ENCODE measurements around the gene FADS2.

Gene FADS2

GRCh38 chr11:61799665-61800284, 28.3 kb upstream of the FADS2 start:
- Histone ChIP-seq H3K9ac (ENCODE audit: low read length) (no peak overlapping the region), H3K4me1 (ENCODE audit: insufficient read depth, low read length) (peaks cover 9% of the 10 kb centered on the region), H3K4me3 (ENCODE audit: low read depth in 1 of 2, low read length in 2 of 2) (no peak overlapping the region), H3K36me3 (ENCODE audit: insufficient read depth, low read length) (peaks cover 16% of the 10 kb centered on the region), H3K27me3 (ENCODE audit: control insufficient read depth in 1 of 2, insufficient read depth in 2 of 2, low read length in 2 of 2) (no peaks in the 10 kb centered on the region), H3K9me3 (ENCODE audit: low read length) (no peaks in the 10 kb centered on the region), H3K27ac (ENCODE audit: low read depth, low read length) (no peak overlapping the region)

GRCh38 chr11:61800331-61801281, 27.5 kb upstream of the FADS2 start:
- Histone ChIP-seq H3K27me3 (ENCODE audit: control insufficient read depth in 1 of 2, insufficient read depth in 2 of 2, low read length in 2 of 2) (no peaks in the 10 kb centered on the region), H3K4me3 (ENCODE audit: low read depth in 1 of 2, low read length in 2 of 2) (no peak overlapping the region), H3K9me3 (ENCODE audit: low read length) (no peaks in the 10 kb centered on the region), H3K9ac (ENCODE audit: low read length) (no peak overlapping the region), H3K36me3 (ENCODE audit: insufficient read depth, low read length) (peaks cover 18% of the 10 kb centered on the region), H3K27ac (ENCODE audit: low read depth, low read length) (no peak overlapping the region), H3K4me1 (ENCODE audit: insufficient read depth, low read length) (peaks cover 9% of the 10 kb centered on the region)

- H3K4me3 ChIP-seq (ENCODE audit: low read depth in 1 of 2, low read length in 2 of 2) = no peak overlapping the region
- peaks cover 3% of the 10 kb centered on the region for H3K4me1 ChIP-seq (ENCODE audit: insufficient read depth, low read length)
- peaks cover 21% of the 10 kb centered on the region for H3K36me3 ChIP-seq (ENCODE audit: insufficient read depth, low read length)
- H3K9ac ChIP-seq (ENCODE audit: low read length) = no peak overlapping the region
- no peak overlapping the region for H3K27ac ChIP-seq (ENCODE audit: low read depth, low read length)
- H3K9me3 ChIP-seq (ENCODE audit: low read length) = no peaks in the 10 kb centered on the region
- no peaks in the 10 kb centered on the region for H3K27me3 ChIP-seq (ENCODE audit: control insufficient read depth in 1 of 2, insufficient read depth in 2 of 2, low read length in 2 of 2)
Measured at GRCh38 chr11:61802605-61803004, 25.5 kb upstream of the FADS2 start.

DNA sequence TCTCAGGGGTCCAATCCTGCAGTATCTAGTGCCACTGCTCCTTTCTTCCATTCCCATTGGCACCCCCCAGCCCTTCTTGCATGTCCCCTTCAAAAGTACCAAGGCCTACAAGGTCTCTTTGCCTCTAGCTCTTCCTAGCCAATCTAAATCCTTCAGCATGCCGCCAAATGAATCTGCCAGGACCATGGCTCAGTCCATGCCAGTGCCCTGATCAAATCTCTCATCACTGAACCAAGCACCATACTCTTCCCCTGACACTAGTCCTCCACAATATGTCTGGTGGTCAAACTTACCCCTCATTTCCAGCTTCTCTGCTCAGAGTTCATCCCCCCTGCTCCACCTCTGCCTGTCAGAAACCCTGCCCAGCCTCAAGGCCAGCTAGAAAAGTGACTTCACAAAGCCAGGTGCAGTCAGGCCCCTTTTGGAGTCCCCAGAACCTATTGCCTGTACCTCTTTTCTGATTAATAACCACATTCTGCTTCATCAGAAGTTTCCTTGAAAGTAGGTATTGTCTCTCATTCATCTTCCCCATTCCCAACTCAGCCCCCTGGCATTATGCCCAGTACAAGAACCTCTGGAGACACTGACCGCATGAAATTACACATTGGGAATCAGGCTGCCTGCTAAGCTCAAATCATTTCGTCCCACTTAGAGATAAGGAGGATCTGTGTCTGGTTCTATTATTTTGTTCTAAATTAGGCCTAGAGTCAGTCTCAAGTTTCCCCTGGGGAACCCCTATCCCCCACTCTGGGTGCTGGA, 24.0 kb upstream of the FADS2 start:
- Histone ChIP-seq H3K9ac (ENCODE audit: low read length) (no peak overlapping the region), H3K4me1 (ENCODE audit: insufficient read depth, low read length) (no peaks in the 10 kb centered on the region), H3K9me3 (ENCODE audit: low read length) (no peaks in the 10 kb centered on the region), H3K36me3 (ENCODE audit: insufficient read depth, low read length) (peaks cover 21% of the 10 kb centered on the region), H3K4me3 (ENCODE audit: low read depth in 1 of 2, low read length in 2 of 2) (no peak overlapping the region), H3K27me3 (ENCODE audit: control insufficient read depth in 1 of 2, insufficient read depth in 2 of 2, low read length in 2 of 2) (no peaks in the 10 kb centered on the region), H3K27ac (ENCODE audit: low read depth, low read length) (no peak overlapping the region)

DNA sequence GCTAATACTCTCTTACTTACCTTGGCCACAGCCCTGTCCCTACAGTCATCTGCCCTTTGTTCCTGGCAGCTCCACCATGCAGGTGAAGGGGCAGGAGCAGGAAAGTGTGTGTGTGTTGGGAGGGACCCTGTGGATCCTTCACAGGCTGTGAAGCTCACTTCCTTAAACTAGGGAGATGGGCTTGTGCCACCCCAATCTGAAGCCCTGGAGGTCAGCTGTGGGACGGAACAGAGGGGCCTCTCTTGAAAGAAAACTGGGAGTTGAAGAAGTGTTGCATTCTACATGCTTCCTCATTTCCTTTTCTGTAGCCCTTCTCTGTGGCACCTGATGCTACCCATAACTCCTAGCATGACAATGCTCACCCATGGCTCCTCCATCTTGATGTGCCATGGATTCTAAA, 23.0 kb upstream of the FADS2 start:
- Histone ChIP-seq H3K9me3 (ENCODE audit: low read length) (no peaks in the 10 kb centered on the region), H3K4me3 (ENCODE audit: low read depth in 1 of 2, low read length in 2 of 2) (no peak overlapping the region)

GRCh38 chr11:61806785-61807184, 21.3 kb upstream of the FADS2 start:
- H3K9ac ChIP-seq (ENCODE audit: low read length) = no peak overlapping the region
- H3K27me3 ChIP-seq (ENCODE audit: control insufficient read depth in 1 of 2, insufficient read depth in 2 of 2, low read length in 2 of 2) = no peaks in the 10 kb centered on the region
- no peaks in the 10 kb centered on the region for H3K9me3 ChIP-seq (ENCODE audit: low read length)
- no peak overlapping the region for H3K4me3 ChIP-seq (ENCODE audit: low read depth in 1 of 2, low read length in 2 of 2)
- peaks cover 33% of the 10 kb centered on the region for H3K36me3 ChIP-seq (ENCODE audit: insufficient read depth, low read length)
- H3K4me1 ChIP-seq (ENCODE audit: insufficient read depth, low read length) = no peaks in the 10 kb centered on the region
- no peak overlapping the region for H3K27ac ChIP-seq (ENCODE audit: low read depth, low read length)

More for the DNA sequence above, 23.0 kb upstream of the FADS2 start:
- Histone ChIP-seq H3K27ac (ENCODE audit: low read depth, low read length) (no peak overlapping the region), H3K9ac (ENCODE audit: low read length) (no peak overlapping the region), H3K4me1 (ENCODE audit: insufficient read depth, low read length) (no peaks in the 10 kb centered on the region), H3K36me3 (ENCODE audit: insufficient read depth, low read length) (peaks cover 24% of the 10 kb centered on the region), H3K27me3 (ENCODE audit: control insufficient read depth in 1 of 2, insufficient read depth in 2 of 2, low read length in 2 of 2) (no peaks in the 10 kb centered on the region)

DNA sequence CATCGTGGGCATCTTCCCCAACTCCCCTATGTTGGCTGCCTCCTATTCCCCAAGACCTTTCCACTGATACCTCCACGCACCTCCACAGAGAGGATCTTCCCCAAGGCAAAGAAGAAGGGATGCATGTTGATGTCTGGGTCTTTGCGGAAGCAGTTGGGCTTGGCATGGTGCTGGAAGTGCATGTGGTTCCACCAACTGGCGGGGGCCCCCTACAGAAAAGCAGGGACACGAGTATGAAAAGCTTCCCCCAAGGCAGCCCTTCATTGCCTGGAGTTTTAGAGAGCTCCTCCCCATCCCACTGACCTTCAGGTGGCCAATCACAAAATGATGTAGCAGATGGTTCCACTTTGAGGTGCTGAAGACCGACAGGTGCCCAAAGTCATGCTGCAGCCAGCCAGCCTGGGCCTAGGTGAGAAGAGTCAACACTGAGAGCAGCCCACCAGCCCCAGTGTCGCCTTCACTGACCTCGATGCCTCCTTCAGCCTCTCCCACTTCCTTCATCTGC, 17.4 kb upstream of the FADS2 start:
- H3K4me1 ChIP-seq (ENCODE audit: insufficient read depth, low read length) = no peaks in the 10 kb centered on the region
- H3K9ac ChIP-seq (ENCODE audit: low read length) = no peak overlapping the region
- H3K27ac ChIP-seq (ENCODE audit: low read depth, low read length) = no peak overlapping the region
- H3K36me3 ChIP-seq (ENCODE audit: insufficient read depth, low read length) = peaks cover 24% of the 10 kb centered on the region
- no peaks in the 10 kb centered on the region for H3K27me3 ChIP-seq (ENCODE audit: control insufficient read depth in 1 of 2, insufficient read depth in 2 of 2, low read length in 2 of 2)
- H3K4me3 ChIP-seq (ENCODE audit: low read depth in 1 of 2, low read length in 2 of 2) = no peak overlapping the region
- no peaks in the 10 kb centered on the region for H3K9me3 ChIP-seq (ENCODE audit: low read length)

- Histone ChIP-seq H3K9me3 (ENCODE audit: low read length) (no peaks in the 10 kb centered on the region), H3K27ac (ENCODE audit: low read depth, low read length) (no peak overlapping the region), H3K36me3 (ENCODE audit: insufficient read depth, low read length) (peaks cover 19% of the 10 kb centered on the region), H3K4me1 (ENCODE audit: insufficient read depth, low read length) (peaks cover 5% of the 10 kb centered on the region), H3K4me3 (ENCODE audit: low read depth in 1 of 2, low read length in 2 of 2) (no peak overlapping the region), H3K27me3 (ENCODE audit: control insufficient read depth in 1 of 2, insufficient read depth in 2 of 2, low read length in 2 of 2) (no peaks in the 10 kb centered on the region), H3K9ac (ENCODE audit: low read length) (no peak overlapping the region)
Measured at GRCh38 chr11:61811831-61812230, 16.3 kb upstream of the FADS2 start.

- no peak overlapping the region for H3K4me3 ChIP-seq (ENCODE audit: low read depth in 1 of 2, low read length in 2 of 2)
- H3K27me3 ChIP-seq (ENCODE audit: control insufficient read depth in 1 of 2, insufficient read depth in 2 of 2, low read length in 2 of 2) = no peaks in the 10 kb centered on the region
- H3K9ac ChIP-seq (ENCODE audit: low read length) = no peak overlapping the region
- H3K36me3 ChIP-seq (ENCODE audit: insufficient read depth, low read length) = peaks cover 18% of the 10 kb centered on the region
- H3K4me1 ChIP-seq (ENCODE audit: insufficient read depth, low read length) = peaks cover 5% of the 10 kb centered on the region
- H3K27ac ChIP-seq (ENCODE audit: low read depth, low read length) = no peak overlapping the region
- H3K9me3 ChIP-seq (ENCODE audit: low read length) = no peaks in the 10 kb centered on the region
Measured at GRCh38 chr11:61812736-61813411, 15.2 kb upstream of the FADS2 start.

- Histone ChIP-seq H3K27me3 (ENCODE audit: control insufficient read depth in 1 of 2, insufficient read depth in 2 of 2, low read length in 2 of 2) (no peaks in the 10 kb centered on the region), H3K4me1 (ENCODE audit: insufficient read depth, low read length) (peaks cover 5% of the 10 kb centered on the region), H3K27ac (ENCODE audit: low read depth, low read length) (peak overlapping the region; percentile 97), H3K9ac (ENCODE audit: low read length) (peak overlapping the region; percentile 44), H3K36me3 (ENCODE audit: insufficient read depth, low read length) (peaks cover 18% of the 10 kb centered on the region), H3K4me3 (ENCODE audit: low read depth in 1 of 2, low read length in 2 of 2) (peak overlapping the region; percentile 57 to 88), H3K9me3 (ENCODE audit: low read length) (no peaks in the 10 kb centered on the region)
Measured at GRCh38 chr11:61814247-61814957, 13.7 kb upstream of the FADS2 start.

Measured in muscle layer of colon (tissue), 2 donors.